Measurements from ENCODE around the gene ADM5.

GRCh38 chr19:49645592-49645991 lies 43.8 kb upstream of the ADM5 start:
- TF ChIP-seq, protein P1, sequence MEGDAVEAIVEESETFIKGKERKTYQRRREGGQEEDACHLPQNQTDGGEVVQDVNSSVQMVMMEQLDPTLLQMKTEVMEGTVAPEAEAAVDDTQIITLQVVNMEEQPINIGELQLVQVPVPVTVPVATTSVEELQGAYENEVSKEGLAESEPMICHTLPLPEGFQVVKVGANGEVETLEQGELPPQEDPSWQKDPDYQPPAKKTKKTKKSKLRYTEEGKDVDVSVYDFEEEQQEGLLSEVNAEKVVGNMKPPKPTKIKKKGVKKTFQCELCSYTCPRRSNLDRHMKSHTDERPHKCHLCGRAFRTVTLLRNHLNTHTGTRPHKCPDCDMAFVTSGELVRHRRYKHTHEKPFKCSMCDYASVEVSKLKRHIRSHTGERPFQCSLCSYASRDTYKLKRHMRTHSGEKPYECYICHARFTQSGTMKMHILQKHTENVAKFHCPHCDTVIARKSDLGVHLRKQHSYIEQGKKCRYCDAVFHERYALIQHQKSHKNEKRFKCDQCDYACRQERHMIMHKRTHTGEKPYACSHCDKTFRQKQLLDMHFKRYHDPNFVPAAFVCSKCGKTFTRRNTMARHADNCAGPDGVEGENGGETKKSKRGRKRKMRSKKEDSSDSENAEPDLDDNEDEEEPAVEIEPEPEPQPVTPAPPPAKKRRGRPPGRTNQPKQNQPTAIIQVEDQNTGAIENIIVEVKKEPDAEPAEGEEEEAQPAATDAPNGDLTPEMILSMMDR (IDR thresholded peaks at IDR 0.05; ENCODE audit: low read length), result no peak
- no peak for TF ChIP-seq EZH2 (IDR thresholded peaks at IDR 0.05; ENCODE audit: borderline replicate concordance, low read length)
